BJ (cell line): ENCODE measurements around the gene CCDC106. TPM values are rescaled to one million over a fixed set of nuclear protein-coding genes. Genes with fewer than 3 reads are reported as not detected.

Source experiments
- CTCF ChIA-PET: fragments of 350-600 bp; formaldehyde crosslinking; extraction: SDS; loops from one replicate; lab custom pipeline; 2021; ENCODE audit warnings: antibody characterized with exemption, inconsistent platforms; lab: Yijun Ruan, JAX
- POLR2A ChIA-PET: fragments of 300-600 bp; sonication (Branson Sonifier 250); formaldehyde crosslinking; extraction: SDS; loops from one replicate; lab custom pipeline; 2021; ENCODE audit warnings: antibody characterized with exemption; lab: Charles Lee
- DNase-seq: peaks from one replicate; pipeline ENCODE4 v3.0.0-alpha.2; 2011; ENCODE audit warnings: low read depth
- H3K27me3 ChIP-seq: 2 replicates; pipeline ENCODE4 v1.6.0; 2011; ENCODE audit warnings: low read length; ENCODE audit not compliant: control insufficient read depth, insufficient read depth
- H3K36me3 ChIP-seq: 2 replicates; pipeline ENCODE4 v1.5.1; 2011; ENCODE audit warnings: low read length; ENCODE audit not compliant: control insufficient read depth, insufficient read depth
- H3K4me3 ChIP-seq: 2 replicates; pipeline ENCODE4 v1.5.1; 2011; ENCODE audit warnings: low read depth, mild to moderate bottlenecking, control low read depth, low read length
- polyA minus RNA-seq: library from RNA; depleted of rRNA, polyadenylated mRNA; stranded (reverse); fragments of >200 nt; gene quantifications from 2 replicates; pipeline ENCODE4 v1.2.3, GENCODE V29; 2011; rRNA and poly(A)+ RNA removed
- polyA plus RNA-seq: library from polyadenylated mRNA; depleted of rRNA; stranded (reverse); fragments of >200 nt; gene quantifications from 2 replicates; pipeline ENCODE4 v1.2.3, GENCODE V29; 2011; rRNA removed
- TF ChIP-seq, protein P1 (sequence below): IDR thresholded peaks from 2 replicates; pipeline ENCODE4 v1.5.1; 2011; ENCODE audit warnings: low read depth, mild to moderate bottlenecking, control low read depth, inconsistent platforms, low read length, moderate library complexity; ENCODE audit not compliant: insufficient read depth

The CCDC106 gene
- polyA plus RNA-seq (5.5 and 8.9 TPM in 2 replicates), polyA minus RNA-seq (4.2 and 4.5 TPM in 2 replicates)

DNA sequence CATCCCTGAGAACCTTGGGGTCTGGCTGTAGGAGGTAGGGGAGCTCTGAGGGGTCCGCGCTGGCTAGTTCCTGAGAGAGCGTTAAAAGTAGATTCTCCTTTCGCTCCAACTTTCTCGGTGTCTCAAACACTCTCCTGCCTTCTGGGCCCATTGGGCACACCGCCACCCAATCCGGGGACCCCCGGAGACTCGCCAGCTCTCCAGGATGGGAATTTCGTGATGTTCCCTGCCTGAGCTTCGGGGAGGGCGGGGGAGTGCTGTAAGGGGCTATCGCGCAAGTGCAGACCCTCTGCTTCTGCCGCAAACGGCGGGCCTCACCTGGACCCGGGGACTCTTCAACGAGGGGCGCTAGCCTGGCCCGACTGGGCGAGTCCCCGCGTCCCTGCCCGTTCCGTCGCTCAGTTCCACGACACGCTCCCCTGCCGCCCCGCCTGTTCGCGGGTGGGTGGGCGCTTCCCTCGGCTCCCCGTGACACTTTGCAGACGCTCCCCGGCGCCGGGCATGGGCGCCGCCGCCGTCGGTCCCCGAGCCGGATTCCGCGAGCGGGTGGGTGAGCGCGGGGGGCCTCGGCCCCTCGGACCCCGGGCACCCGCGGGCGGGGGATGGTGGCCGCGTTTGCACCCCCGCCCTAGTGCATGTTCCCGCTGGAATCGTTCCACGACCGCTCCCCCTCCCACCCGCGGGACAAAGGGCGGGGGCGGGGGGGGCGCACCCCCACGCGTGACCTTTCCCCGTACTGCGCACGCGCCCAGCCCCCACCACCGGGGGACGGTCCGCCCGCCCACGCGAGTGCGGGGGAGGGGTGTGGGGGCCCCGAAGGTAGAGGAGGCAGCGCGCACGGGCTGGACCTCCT, at the start of gene CCDC106:
CCDC106 (plus strand) TSS at position 481 of the 853 bp plus-strand sequence. CDS start 835 bp downstream, outside the sequence.
- CTCF ChIA-PET = interaction anchor here (0.7 to 2.1 kb wide), 4 partner anchors 15 to 180 kb away, joined by 3 to 14 read pairs (median 6); no protein-coding TSS in a partner anchor
- POLR2A ChIA-PET = interaction anchor here (1.3 kb wide), 1 partner anchor 11 kb away, joined by 4 read pairs; no protein-coding TSS in a partner anchor
- H3K36me3 ChIP-seq = peaks cover 7% of the 10 kb centered on the region
- H3K4me3 ChIP-seq = peak within 1 kb of the TSS; percentile 86
- DNase-seq = no peak
- TF ChIP-seq, protein P1, sequence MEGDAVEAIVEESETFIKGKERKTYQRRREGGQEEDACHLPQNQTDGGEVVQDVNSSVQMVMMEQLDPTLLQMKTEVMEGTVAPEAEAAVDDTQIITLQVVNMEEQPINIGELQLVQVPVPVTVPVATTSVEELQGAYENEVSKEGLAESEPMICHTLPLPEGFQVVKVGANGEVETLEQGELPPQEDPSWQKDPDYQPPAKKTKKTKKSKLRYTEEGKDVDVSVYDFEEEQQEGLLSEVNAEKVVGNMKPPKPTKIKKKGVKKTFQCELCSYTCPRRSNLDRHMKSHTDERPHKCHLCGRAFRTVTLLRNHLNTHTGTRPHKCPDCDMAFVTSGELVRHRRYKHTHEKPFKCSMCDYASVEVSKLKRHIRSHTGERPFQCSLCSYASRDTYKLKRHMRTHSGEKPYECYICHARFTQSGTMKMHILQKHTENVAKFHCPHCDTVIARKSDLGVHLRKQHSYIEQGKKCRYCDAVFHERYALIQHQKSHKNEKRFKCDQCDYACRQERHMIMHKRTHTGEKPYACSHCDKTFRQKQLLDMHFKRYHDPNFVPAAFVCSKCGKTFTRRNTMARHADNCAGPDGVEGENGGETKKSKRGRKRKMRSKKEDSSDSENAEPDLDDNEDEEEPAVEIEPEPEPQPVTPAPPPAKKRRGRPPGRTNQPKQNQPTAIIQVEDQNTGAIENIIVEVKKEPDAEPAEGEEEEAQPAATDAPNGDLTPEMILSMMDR = no peak
- H3K27me3 ChIP-seq = no peaks in the 10 kb centered on the region

DNA sequence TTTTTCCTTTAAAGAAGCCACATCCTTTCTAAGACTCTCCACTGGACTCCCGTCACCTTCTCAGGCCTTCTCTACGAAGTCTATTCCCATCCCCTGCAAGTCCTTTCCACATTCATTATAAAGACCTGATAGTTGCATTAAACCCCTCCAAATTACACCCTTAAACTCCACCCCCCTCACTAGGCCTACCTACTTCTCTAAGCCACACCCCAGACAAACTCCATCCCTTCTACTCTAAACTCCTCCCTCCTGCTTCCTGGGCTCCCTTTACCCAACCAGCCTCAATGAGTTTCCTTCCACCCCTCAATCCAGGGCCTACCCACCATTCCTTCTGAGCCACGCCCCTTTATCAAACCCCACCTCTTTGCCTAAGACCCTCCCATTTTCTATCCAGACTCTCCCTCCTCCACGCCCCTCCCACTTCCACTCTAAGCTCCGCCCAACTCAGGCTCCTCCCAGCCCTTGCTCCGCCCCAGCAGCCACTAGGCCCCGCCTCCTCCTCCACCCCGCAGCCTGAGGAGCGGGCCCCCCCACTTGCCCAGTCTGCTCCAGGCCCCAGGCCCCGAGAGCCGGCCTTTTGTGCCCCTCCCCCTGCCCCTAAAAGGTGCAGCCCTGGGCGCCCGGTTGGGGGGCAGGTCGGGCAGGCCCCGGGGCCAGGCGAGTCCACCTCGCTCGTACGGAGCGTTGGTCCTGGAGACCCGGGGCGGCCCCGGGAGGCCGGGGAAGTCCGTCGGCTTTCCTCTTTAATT, 49.1 kb upstream of the CCDC106 start:
- no peaks in the 10 kb centered on the region for H3K27me3 ChIP-seq
- H3K36me3 ChIP-seq = peaks cover 11% of the 10 kb centered on the region
- TF ChIP-seq, protein P1 = no peak
- ChIA-PET CTCF (interaction anchor here (0.6 to 2.0 kb wide), 6 partner anchors 16 to 131 kb away, joined by 3 to 11 read pairs (median 4); partner anchors contain the start of gene U2AF2), POLR2A (interaction anchor here (0.5 to 0.7 kb wide), 3 partner anchors 20 to 319 kb away, joined by 3 to 5 read pairs (median 3); partner anchors contain the start of gene SSC5D)
- DNase-seq = peak; percentile 79
- H3K4me3 ChIP-seq = peak overlapping the region; percentile 88

DNA sequence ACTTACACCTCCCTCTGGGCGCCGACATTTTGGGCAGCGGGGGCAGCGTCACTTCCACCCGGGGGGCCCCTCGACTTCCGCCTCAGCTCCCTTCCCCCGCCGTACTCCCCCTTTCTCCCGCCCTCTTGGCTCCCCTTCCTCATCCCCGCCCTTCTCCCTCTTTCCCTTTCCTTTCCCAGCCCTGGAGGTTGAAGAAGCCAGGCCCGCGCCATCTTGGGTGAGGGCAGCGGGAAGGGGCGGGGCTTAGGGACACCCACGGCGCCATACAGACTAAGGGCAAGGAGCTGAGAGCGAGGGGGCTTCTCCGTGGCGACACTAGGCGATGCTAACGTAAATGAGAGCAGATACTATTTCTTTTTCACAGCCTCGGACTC, 48.6 kb upstream of the CCDC106 start, which contains the start of gene FIZ1:
FIZ1 (minus strand) TSS at position 50 of the 374 bp plus-strand sequence. CDS start 1,652 bp downstream, outside the sequence.
- POLR2A ChIA-PET = interaction anchor here (0.5 to 0.8 kb wide), 3 partner anchors 19 to 138 kb away, joined by 3 to 9 read pairs (median 5); partner anchors contain the start of genes ISOC2 and SSC5D
- Histone ChIP-seq H3K27me3 (no peaks in the 10 kb centered on the region), H3K36me3 (peaks cover 11% of the 10 kb centered on the region), H3K4me3 (peak within 1 kb of the TSS; percentile 88)
- peak; percentile 92 for DNase-seq
- CTCF ChIA-PET = interaction anchor here (0.6 to 2.0 kb wide), 6 partner anchors 16 to 1746 kb away, joined by 3 to 11 read pairs (median 3); partner anchors contain the start of gene U2AF2
- TF ChIP-seq, protein P1 = no peak

GRCh38 chr19:55599842-55600661, 48.0 kb upstream of the CCDC106 start, which contains the start of gene ZNF524:
Gene ZNF524, plus strand, starts transcription at chr19:55600288. Its CDS starts 1,825 bp downstream, at chr19:55602113.
- POLR2A ChIA-PET = interaction anchor here (0.6 to 0.8 kb wide), 3 partner anchors 35 to 714 kb away, joined by 8 to 11 read pairs (median 9); partner anchors contain the start of genes ISOC2 and ZSCAN5A
- Histone ChIP-seq H3K36me3 (peaks cover 11% of the 10 kb centered on the region), H3K27me3 (no peaks in the 10 kb centered on the region), H3K4me3 (peak within 1 kb of the TSS; percentile 88)
- no peak for DNase-seq
- CTCF ChIA-PET = interaction anchor here (0.6 to 2.0 kb wide), 6 partner anchors 16 to 1745 kb away, joined by 3 to 11 read pairs (median 3); partner anchors contain the start of gene U2AF2
- TF ChIP-seq, protein P1 = no peak
